NCI-H2196 (cell line): ENCODE measurements around the gene CENPS.
"Not testable (repeated sequence)": the region's sequence is repeated elsewhere in the genome, so short reads cannot be mapped to it uniquely, and the experiment has no call there.

Experiments used
- DNase-seq: peaks from one replicate; lab custom pipeline; 2025; ENCODE audit not compliant: unreplicated experiment; lab: John Stamatoyannopoulos, UW

The CENPS gene

DNA sequence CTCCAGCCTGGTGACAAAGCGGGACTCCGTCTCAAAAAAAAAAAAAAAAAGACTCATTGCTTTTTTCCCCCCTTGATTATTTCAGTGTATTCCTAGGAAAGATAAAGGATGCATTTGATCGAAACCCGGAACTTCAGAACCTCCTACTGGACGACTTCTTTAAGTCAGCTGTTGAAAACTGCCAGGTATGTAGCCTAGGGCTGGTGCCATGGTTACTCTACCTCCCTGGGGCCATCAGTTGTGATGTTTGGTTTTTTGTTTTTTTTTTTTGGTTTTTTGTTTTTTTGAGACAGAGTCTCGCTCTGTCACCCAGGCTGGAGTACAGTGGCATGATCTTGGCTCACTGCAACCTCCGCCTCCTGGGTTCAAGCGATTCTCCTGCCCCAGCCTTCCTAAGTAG, 11.5 kb upstream of the CENPS start:
- DNase-seq: not testable (repeated sequence)

DNA sequence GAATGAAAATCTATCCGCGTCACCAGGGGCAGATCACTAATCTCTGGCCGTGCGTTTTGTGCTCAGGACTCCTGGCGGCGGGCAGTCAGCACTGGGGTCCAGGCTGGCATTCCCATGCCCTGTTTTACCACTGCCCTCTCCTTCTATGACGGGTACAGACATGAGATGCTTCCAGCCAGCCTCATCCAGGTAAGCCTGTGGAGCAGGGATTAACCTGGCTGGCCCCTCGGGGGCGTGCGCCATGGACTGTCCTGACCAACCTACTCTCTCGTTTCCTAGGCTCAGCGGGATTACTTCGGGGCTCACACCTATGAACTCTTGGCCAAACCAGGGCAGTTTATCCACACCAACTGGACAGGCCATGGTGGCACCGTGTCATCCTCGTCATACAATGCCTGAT, 10.9 kb upstream of the CENPS start:
- no peak for DNase-seq

DNA sequence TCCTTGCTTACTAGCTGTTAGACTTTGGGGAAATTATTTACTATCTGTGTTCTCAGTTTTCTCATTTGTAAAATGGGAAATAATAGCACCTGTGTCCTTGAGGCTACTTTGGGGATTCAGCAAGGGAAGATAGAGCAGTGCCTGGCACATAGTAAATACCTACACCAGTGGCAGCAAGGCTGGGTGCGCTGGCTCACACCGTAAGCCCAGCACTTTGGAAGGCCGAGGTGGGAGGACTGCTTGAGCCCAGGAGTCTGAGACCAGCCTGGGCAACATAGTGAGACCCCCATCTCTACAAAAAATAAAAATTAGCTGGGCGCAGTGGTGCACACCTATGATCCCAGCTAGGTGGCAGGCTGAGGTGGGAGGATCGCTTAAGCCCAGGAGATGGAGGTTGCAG, 8.6 kb upstream of the CENPS start:
- DNase-seq: no peak

DNA sequence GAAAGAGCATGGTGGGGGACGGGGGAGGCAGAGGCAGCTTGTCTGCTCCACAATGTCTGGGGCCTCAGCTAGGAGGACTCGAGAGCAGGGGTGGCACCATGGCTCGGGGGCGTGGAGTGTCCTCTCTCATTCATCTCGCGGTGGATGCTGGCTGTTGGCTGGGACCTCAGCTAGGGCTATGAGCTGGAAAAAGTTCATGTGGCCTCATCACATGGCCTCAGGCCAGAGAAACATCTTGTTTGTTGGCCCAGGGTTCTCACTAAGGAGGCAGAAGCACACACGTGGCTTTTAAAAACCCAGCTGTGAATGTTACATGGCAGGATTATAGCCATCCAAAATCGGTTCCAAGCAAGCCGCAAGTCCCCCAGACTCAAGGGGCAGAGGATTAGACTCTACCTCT, 6.2 kb upstream of the CENPS start:
- DNase-seq: no peak

DNA sequence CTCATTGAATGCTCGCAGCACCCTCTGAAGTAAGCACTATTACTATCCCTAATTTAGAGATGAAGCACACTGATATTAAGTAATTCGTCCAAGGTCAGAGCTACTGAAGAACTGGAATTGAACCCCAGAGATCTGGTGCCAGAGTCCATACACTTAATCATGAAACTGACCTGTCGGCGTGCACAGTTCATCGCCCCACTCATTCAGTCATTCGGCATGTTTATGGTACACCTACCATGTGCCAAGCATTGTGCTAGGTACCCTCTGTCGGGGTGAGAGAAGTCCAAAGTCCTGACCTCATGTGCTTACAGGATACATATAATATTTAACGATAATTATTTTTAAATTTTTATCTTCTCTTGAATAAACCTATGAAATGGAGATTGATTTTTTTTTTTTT, 5.6 kb upstream of the CENPS start:
- DNase-seq: no peak

- not testable (repeated sequence) for DNase-seq
Observed at GRCh38 chr1:10425826-10426534, 4.3 kb upstream of the CENPS start.

- DNase-seq: not testable (repeated sequence)
Observed at GRCh38 chr1:10426535-10426848, 3.7 kb upstream of the CENPS start.

DNA sequence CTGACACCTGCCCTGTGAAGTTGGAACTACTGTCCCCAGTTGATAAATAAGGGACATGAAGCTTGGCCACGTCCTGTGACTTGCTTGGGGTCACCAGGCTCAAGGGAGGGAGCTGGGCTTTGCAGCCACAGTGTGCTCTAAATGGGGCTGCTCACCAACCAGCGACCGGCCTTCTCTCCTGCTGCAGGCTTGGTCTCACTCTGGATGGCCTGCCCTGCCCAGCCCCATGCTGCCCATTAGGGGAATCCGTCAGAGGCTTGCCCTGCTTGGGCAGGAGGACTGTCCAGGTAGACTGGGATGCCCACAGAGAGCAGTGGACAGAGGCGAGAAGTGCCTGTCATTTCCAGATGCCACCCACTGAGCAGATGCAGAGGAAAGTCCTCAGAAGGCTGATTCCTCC, 1.2 kb upstream of the CENPS start:
- no peak for DNase-seq

DNA sequence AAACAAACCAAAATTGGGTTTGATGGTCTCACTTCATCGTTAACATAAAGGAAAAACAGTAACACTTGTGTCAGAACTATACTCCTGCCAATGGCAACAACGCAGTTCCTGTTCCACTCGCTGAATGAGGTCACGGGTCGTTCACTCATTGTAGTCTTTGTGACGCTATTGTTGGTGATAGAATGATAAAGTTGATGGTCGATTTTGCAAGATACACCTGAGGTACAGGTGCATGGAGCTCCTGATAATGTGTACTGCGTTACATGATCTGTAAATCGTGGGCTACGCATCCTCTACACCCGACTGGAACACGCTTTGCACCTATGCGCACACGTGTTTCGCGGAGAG, 391 bp upstream of the CENPS start:
- no peak for DNase-seq

GRCh38 chr1:10431070-10431730, 967 bp downstream of the CENPS start:
- DNase-seq: no peak

DNA sequence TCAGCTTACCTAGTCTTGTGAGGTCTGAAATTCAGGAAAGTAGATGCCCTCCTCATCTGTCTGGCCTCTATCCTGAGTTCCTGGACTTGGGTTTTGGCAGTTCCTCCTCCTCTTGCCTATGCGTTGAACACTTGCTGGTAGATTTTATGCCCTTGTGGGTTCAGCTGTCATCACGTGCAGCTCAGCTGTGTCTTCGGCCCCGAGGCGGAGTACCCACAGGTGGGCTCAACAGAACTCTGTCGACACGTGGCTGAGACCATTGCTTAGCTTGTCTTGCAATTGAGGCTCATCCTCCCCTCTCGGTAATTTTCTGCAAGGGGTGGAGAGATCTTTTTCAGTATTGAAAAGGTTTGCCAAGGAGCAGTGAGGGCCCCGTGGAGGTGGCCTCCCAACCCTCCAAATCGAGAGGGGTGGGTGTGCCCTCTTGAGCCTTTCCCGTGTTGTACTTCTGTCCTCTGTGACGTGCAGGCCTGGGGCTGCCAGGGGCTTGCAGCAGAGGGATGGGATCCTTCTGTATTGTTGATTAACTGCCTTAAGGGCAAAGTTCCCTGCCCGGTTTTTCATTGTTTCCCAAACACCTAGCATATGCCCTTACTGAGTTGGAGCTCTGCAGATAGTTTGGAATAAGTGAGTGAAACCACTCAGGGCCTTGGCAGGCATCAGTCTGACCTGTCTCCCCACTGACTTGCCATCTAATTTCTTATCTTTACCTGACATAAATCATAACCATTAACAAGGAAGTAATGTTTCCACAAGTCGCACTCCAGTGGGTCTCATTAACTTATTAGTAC, 2.9 kb downstream of the CENPS start:
- no peak for DNase-seq

GRCh38 chr1:10433790-10434189, 3.6 kb downstream of the CENPS start:
- no peak for DNase-seq

GRCh38 chr1:10434590-10434989, 4.4 kb downstream of the CENPS start:
- no peak for DNase-seq

GRCh38 chr1:10437052-10437451, 6.8 kb downstream of the CENPS start:
- DNase-seq: no peak

- DNase-seq: no peak
Observed at GRCh38 chr1:10438677-10439163, 8.5 kb downstream of the CENPS start.

- DNase-seq: no peak
Observed at GRCh38 chr1:10440305-10440704, 10.1 kb downstream of the CENPS start.

DNA sequence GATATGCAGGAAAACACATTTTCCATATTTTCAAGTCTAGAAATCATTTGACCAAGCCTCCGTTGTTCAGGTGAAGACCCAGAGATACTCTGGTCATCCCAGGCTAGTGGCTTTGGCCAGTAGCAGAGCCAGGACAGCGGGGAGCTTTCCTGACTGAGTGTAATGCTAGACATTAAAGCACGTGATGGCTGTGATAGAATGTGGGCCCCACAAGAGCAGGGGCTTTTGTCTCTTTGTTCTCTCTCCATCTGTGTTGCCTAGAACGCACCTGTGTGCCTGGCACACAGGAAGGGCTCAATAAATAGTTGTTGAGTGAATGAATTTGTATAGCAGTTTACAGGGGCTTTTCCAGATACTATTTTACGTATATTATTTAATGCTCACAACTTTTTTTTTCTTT, 10.6 kb downstream of the CENPS start:
- DNase-seq: no peak

- no peak for DNase-seq
Observed at GRCh38 chr1:10444248-10444647, 14.0 kb downstream of the CENPS start.

DNA sequence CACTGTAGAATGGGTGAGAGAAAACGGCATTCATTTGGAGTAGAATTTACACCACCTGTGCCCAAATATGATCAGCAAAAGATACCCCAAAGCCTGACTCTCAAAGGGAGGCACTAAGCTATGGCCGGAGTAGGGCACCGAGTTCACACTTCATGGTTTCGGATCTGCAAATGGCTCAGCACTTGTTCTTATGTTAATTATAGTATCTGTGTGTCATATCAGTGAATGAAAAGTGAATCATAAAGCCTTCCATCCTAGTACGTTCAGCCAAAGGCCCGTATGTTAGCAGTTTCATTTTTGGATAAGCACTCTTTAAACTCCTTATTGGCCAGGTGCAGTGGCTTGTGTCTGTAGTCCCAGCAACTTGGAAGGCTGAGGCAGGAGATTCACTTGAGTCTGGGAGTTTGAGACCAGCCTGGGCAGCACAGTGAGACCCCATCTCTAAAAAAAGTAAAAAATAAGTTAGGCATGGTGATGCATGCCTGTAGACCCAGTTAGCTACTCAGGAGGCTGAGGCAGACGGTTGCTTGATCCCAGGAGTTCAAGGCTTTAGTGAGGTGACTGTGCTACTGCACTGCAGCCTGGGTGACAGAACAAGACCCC, 14.7 kb downstream of the CENPS start:
- no peak for DNase-seq

GRCh38 chr1:10446790-10447422, 16.7 kb downstream of the CENPS start:
- no peak for DNase-seq

- DNase-seq: no peak
Observed at GRCh38 chr1:10449751-10450150, 19.5 kb downstream of the CENPS start, which contains the start of gene CORT. CORT (plus strand) TSS chr1:10450031; CDS start chr1:10450224, 193 bp downstream.
